GM12874 (cell line): ENCODE results near the gene PTCH1.

Experiments
- CTCF ChIP-seq: IDR thresholded peaks from 2 replicates; pipeline ENCODE4 v1.5.1; 2011; ENCODE audit warnings: low read depth, mild to moderate bottlenecking, control low read depth, low read length, moderate library complexity; ENCODE audit not compliant: insufficient read depth

The PTCH1 gene

GRCh38 chr9:95441081-95441480 lies 75.7 kb downstream of the PTCH1 start:
- no peak for TF ChIP-seq CTCF

- no peak for TF ChIP-seq CTCF
Observed at GRCh38 chr9:95440447-95440846, 76.3 kb downstream of the PTCH1 start.

- no peak for TF ChIP-seq CTCF
Observed at GRCh38 chr9:95438561-95439357, 78.0 kb downstream of the PTCH1 start.

- no peak for TF ChIP-seq CTCF
Observed at GRCh38 chr9:95437559-95437958, 79.2 kb downstream of the PTCH1 start.

- no peak for TF ChIP-seq CTCF
Observed at GRCh38 chr9:95436416-95436815, 80.4 kb downstream of the PTCH1 start.

- TF ChIP-seq CTCF: no peak
Observed at GRCh38 chr9:95435074-95435728, 81.6 kb downstream of the PTCH1 start.

- TF ChIP-seq CTCF: no peak
Observed at GRCh38 chr9:95434116-95435073, 82.4 kb downstream of the PTCH1 start.
